Epidermal melanocyte (primary cell): ENCODE results near the gene PRDM11.
"Not testable (repeated sequence)": the region's sequence is repeated elsewhere in the genome, so short reads cannot be mapped to it uniquely, and the experiment has no call there.

ENCODE experiments used
- DNase-seq: peaks from one replicate; pipeline ENCODE4 v3.0.0; 2011; ENCODE audit warnings: low spot score; ENCODE audit not compliant: insufficient read length

PRDM11 gene

DNA sequence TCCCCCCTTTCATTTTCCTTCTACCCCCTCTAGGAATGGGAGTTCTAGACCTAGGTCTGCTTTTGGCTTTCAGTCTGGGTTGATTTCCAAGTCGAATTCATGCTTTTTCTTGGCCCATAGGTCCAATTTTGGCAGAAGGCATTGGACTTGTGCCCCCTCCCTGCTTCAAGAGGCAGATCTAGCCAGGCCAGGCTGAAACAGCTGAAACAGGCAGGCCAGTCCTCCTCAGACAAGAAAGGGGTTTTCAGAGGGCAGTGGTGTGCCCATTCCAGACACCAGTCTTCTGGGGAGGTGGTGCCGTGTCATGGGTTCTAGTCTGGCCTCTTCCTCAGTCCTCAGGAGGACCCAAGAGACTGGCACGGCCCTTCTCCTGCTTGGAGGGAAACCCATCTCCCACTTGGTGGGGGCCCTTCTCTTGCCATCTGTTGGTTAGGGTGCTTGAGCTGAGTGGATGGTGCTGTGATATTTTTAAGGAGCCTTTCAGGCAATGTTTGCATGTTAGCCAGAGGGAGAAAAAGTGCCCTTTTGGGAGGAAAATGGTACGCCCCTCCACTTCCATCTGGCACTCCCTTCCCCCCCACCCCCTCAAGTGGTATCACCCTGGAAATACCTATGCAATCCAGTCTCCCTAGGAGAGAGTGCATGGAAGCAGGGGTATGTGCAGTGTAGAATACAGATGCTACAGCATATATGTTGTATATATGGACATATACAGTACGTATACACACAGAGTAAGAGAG lies 86.1 kb downstream of the PRDM11 start:
- DNase-seq: no peak

DNA sequence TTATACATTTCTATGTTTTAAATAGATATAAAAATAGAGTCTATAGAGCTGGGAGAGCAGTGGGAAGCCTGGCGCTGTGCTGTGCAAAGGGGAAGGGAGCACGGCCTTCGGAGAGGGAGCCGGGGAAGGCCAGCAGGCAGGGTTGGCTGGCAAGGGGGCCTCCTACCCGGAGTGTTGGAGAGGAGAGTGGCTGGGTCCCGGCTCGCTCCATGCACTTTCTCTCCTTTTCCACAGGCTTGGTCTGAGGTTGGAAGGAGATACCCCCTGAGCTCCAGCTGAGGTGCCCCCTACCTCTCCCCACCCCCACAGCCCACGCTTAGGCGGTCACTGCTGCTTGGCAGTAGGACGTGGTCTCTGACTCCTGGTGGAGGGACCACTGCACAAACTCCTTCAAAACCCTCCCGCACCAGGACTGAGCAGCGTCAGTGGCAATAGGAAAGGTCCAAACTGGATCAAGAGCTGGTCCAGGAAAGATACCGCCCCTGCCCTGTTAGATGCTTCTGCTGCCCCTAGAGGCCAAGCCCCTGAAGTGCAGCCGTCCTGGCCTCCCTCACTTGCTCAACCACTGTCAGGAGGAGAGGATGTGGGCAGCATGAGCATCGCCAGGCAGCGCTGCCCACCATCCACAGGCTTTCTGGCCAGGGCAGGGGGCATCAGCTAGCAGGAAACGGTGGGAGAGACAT lies 86.8 kb downstream of the PRDM11 start:
- peak; percentile 74 for DNase-seq

DNA sequence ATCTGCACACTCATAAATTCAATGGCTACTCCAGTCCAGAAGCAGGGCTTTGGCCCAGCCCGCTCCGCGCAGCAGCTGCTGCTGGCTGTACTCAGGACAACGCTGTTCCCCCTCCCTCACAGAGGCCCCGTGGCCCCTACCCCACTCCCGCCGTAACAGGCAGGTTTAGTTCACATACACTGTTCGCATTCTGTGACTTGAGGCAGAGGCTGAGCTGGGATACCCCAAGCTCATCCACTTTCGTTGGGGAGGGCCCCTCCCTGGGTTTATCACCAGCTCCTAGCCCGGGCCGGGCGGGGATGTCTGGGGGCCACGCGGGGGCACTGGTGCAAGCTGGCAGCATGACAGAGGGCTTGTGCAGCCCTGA lies 87.3 kb downstream of the PRDM11 start:
- DNase-seq: no peak

DNA sequence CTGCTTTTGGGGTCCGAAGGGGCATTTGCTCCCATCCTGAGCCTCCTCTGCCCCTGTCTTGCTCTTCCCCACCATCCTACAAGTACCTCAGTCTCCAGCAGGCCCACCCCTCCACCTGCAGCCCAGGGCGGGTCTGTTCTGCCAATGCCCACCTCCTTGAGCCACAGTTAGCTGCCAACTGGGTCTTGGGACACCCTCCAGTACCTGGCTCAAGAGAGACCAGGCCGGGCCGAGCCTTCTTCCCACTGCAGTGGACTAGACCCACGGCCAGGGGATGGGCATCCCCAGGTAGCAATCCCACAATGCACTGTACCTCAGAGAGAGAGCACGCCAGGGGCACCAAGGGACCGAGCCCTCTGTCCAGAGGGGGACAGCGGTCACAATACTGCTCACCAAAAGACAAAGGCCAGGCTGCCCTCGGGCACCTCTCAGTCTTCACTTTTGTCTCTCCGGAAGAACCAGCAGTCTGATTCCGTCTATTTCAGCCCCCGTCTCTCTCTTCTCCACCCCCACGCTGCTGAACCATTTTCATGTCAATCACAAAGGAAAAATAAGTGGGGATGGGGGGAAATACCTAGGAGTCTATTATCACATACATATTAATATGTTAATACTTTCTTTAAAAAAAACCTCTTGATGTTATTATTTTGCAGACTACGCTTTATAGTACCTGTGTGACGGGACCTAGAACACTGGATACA lies 88.0 kb downstream of the PRDM11 start:
- no peak for DNase-seq

DNA sequence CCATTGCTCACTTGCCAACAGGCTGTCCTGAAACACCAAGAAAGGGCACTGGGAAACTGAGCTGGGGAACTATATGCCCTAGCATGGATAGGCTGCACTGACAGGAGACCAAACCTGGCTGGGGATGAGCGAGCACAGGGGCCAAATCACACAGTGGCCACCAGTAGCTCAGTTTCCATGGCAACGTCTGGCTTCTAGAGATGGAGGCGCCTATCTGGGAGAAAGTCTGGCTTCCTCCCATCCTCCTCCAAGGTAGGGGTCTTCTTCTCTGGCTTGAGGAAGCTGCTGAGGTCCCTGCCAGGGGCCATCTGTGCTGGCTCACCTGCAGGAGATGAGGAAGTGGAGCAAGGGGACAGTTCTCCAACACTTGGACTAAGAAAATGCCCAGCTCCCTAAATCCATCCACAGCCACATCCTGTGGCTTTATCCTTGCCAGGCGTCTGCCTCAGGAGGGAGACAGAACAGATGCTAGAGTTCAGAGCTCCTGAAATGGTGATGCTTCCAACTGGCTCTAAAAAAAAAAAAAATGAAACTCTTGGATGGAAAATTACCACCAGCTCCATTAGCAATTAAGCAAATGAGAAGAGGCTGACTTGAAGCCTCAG lies 91.4 kb downstream of the PRDM11 start:
- no peak for DNase-seq

DNA sequence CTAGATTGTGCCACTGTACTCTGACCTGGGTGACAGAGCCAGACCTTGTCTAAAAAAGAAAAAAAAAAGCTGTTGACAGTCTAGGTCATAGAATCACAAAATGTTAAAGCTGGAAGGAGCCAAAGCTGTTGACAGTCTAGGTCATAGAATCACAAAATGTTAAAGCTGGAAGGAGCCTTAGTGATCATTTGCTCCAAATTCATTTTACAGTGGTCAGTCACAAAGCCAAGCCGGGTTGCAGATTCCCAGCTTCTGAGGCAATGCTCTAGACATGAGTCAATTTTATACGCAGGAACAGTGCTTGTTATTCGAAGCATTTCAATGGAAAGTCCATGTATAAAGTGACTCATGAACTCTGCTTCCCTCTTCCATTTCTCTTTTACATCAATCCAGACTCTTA lies 92.3 kb downstream of the PRDM11 start:
- no peak for DNase-seq

DNA sequence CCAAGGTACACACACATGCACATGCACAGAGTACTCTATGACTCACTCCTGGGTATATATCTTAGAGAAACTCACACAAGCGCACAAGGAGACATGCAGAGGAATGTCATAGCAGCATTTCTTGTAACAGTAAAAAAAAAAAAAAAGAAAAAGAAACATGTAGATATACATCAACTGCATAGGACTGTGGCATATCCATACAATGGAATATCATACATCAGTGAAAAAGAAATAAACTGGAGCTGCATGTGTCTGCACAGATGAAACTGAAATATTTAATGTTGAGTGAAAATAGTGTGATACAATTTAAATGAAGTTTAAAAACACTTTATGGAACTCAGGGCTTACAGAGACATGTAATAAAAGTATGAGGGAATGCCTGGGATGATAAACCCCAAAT lies 93.3 kb downstream of the PRDM11 start:
- no peak for DNase-seq

DNA sequence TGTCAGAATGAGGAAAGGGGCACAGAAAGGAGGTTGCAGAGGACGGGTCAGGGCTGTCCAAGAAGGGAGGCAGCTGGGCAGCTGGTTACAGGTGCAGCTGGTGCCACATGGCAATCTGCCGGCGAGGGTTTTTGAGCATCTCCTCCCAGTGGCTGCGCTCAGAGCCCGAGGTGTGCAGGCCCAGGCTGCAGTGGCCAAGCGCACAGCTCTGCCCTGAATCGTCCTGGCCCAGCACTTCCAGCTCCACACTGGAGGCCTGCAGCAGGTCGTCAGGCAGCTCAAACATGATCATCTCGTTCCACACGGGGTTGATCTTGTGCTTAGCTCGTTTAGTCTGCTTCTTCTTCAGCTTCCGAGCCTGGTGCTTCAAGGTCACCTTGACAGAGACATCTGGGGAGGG lies 97.5 kb downstream of the PRDM11 start:
- DNase-seq: no peak

DNA sequence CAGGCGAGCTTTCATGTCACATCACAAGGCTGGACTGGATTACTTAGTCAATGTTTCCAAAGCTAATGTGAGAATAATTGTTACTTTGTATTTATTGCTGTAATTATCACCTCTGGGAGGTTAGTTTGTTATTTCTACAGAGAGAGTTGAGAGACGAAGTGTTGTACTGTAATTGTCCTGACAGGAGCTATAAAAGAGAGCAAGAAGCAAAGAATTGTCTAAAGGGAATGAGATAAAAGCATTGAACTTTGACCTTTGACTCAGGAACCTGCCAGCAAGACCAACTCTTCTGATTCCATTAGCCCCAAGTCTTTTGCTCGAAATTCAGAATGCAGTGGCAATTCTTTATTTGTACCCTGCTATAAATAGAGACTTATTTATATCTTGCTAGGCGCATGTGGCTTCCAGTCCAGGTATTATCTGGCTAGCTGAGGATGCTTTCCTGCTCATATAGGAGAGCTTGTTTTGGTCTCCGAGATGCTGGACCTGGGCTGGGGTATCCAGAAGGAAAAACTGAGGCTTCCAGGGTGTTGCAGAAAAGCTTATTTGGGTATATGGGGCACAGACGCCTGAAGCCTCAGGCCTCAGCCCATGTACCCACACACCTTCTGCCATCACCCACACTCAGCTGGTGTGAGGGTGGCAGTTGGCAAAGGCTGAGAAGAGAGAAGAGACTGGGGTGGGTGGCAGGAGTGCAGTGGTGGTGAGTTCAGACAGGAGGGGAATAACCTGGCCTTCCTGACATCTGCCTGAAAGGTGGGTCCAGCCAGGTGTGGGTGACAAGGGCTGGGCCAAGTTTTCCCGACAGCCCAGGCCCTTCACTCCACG lies 99.0 kb downstream of the PRDM11 start:
- DNase-seq: no peak

DNA sequence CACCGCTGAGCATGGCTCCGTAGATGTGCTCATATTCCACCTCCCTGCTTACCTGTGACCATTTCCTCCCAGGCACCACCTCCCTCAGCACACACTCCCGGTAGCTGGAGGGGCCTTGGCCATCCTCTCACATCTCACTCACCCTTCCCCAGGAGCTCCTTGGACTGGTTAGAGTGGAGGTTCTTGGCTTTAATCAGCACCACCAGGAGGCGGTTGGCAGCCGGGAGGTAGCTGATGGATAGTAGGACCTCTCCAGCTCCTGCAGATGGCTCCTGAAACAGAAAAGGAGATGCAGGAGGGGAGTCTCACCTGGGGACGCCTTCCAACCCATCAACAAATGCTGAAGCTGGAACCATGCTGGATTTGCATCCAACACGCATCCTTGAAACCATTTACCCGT lies 99.8 kb downstream of the PRDM11 start:
- DNase-seq: no peak

DNA sequence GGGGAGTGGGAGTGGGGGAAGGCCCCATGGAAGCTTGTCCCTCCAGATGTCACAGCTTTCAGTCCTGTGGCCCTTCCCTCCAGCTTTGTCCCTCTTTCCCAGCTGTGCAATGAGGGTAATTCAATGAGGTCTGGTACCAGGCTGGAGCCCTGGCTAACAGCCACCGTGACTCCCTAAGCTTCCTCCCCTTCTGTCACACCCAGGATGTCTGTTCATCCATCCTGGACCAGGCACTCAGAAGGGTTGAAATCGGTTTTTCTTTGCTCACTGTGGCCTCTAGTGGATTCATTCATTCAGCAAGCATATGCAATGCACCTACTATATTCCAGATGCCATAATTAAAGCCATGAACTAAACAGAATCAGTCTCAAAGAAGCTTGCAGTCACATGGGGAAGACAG lies 101.0 kb downstream of the PRDM11 start:
- no peak for DNase-seq

DNA sequence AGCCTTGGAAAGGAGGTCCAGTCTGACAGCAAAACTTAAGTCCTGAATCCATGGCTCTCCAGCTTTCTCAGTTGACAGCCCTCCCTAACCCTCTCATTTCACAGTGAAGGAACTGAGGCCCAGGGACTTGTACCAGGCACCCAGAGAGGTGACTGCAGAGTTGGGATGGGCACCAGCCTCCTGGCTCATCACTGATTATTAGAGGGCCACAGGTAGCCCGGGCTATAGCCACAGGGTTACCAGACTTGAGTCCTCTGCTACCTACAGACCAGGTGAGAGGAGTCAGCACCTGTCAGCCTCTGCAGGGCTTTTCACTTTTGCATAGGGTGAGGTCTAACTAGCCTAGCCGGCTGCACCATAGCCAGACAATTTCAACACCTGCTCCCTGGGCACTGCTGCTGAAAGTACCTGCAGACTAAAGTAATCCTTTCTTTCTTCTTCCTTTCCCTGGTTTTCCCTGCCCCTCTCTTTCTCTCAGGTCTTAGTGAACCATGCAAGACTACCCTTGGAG lies 102.1 kb downstream of the PRDM11 start:
- DNase-seq: no peak

DNA sequence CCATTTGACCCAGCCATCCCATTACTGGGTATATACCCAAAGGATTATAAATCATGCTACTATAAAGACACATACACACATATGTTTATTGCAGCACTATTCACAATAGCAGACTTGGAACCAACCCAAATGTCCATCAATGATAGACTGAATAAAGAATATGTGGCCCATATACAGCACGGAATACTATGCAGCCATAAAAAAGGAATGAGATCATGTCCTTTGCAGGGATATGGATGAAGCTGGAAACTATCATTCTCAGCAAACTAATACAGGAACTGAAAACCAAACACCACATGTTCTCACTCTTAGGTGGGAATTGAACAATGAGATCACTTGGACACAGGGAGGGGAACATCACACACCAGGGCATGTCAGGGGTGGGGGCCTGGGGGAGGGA lies 102.9 kb downstream of the PRDM11 start:
- DNase-seq: not testable (repeated sequence)

DNA sequence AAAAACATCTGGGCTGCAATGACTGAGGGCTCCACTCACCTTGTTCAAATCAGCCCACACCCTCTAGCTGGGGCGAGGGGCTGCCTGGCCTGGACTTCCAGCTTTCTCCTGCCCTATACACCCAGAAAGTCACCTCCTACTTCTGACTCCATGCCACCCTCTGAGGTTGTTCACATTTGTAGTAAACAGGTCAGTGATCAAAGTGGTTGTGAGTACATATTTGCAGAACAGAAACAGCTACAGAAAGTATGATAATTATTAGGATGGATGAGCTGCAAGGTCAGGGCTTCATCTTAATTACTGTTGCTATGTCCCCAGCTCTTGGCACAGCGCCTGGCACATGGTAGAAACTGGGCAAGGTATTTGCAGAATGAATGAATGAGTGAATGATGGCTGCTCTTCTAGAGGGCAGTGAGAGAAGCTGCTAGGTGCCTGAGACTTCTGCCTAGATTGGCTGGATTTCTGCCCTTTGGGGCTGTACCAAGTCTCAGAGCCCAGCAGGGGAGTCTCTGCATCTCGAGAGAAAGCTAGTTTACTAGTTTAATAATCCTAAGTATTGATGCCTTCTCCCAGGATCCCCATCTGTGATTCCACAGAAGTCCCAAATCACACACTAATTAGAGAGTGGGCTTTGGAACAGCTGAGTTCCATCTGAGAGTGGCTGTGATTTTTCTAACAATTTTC lies 103.7 kb downstream of the PRDM11 start:
- DNase-seq: no peak

DNA sequence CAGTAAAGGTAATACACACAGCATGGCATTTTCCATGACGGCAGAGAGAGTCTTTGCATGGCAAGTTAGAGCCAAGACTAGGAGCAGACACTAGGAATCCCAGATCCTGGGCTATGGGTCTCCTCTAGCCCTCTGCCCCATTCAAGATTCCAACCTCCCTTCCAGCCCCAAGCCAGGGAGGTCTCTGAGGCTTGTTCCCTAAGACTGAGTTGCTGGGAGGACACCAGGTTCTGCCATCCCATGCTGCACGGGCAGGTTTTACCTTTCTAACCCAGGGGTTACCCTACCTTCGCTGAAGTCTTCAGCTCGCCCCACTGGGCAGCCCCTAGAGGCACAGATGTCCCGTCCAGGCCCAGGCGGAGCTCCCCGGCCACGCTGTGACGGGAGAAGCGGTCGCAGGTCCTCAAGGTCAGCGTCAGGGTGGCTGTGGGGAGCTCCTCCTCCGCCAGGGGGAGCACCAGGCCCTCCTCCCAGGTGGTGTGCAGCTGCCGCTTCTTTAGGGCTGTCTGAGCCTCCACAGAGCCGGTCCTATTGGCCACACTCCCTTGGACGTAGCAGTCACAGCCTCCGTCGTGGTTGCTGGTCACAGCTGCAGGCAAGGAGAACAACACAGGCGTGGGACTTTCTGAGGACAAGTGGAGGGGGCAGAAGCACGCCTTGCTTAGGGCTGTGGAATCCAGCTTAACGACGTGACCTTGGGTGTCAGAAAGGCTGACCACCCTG lies 105.9 kb downstream of the PRDM11 start:
- DNase-seq: peak; percentile 57

DNA sequence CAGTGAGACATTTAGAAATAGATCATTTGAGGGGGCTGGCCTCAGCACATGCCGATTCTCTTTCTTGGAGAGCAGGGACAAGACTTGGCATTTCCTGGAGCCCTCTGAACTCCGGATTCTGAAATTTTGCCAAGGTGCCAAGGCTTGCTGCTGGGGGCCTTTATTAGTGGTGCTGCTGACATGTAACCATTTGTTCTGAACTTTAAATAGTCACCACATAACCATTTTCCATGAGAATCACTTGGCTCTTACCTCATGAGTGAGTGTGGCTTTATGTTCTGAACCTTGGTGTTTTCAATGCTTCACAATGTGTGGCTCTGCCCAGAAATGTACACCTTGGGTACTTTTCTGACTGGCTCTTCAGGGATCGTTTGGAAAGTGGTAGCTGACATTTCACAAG lies 106.4 kb downstream of the PRDM11 start:
- DNase-seq: no peak

DNA sequence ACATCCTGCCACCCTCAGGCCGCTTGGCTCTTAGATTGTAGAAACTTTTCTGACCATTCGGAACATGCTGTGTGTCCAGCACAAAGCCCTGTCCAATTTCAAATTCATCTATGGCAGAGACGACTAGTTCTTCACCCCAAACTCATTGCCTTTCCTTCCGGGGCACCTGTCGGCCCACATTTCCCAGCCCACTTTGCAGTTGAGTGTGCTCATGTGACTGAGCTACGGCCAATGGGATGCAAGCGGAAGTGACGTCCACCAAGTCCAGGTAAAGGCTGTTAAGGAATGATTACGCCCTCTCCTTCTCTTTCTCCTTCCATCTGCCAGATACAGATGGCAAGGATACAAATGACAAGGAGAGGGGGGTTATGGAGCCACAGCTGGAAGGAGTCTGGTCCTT lies 107.2 kb downstream of the PRDM11 start:
- no peak for DNase-seq

DNA sequence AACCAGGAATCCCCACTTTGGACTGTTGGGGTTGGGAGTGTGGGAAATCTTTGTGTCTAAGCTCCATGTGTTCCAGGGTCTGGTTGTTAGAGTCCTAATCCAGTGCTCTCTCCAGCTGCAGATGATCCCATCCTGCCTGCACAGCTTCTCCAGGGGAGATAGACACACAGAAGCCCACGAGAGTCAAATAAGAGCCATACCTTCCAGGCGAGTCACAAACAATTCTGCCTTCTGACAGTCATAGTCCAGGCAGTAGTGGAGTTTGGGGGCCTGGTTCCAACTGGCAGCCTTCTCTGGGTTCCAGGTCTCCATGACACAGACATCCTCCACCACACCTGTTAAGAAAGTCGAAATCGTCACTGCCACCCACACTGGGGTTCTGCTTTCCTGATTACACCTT lies 107.6 kb downstream of the PRDM11 start:
- no peak for DNase-seq

DNA sequence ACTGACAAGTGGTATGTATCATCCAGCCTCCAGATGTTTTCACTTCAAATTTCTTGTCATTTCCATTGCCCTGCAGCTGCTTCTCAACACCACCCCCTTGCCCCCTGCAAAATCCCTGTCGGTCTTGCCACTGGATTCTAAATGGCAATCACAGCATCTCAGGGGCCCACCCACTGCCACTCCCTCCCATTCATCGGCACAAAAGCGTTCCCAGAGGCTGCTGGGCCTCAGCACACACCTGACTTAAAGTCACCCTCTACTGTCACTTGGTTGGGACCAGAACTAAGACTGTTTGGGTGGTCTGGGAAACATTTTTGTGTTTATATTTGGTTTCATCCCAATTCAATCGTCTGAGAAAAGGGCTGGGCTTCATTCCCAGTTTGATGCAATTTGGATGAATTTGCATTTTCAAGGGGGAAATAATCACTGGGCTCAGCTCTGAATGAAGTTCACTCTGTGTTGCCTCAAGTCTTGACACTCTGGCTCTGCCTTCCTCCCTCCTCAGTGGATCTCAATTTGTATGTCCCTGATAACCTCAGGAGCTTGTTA lies 112.6 kb downstream of the PRDM11 start:
- DNase-seq: no peak

DNA sequence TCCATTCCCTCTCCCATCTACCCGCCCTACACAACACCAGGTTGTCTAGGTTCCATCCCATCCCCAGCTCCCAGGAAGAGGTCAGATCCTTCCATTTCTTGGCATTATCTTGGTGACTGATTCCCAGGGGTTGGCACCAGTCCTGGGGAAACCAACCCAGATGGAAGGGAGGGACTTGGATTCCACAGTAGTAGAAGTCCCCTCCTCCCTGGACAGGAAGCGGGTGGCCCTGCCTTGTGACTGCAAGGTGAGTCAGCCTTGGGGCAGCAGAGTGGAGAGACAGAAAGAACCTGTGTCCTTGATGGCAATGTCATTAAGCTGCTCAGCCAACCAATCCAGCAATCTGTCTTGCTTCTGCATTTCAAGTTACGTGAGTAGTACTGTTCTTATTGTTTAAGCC lies 113.2 kb downstream of the PRDM11 start:
- DNase-seq: no peak
